Breast epithelium (tissue), 4 donors: ENCODE data around the gene IGFBP1. TPM values are rescaled to one million over a fixed set of nuclear protein-coding genes. Genes with fewer than 3 reads are reported as not detected.

Experiments
- DNase-seq, 2 donors: peaks; one replicate each; pipeline ENCODE4 v3.0.0-alpha.2; 2019; ENCODE audit warnings: low spot score in 2 of 2
- H3K27ac ChIP-seq, 2 donors: fragments of 200-600 bp; sonication (generic) in 1 of 2; one replicate each; pipeline ENCODE4 v1.5.1; 2016 to 2019; ENCODE audit warnings: mild to moderate bottlenecking in 1 of 2
- H3K27me3 ChIP-seq, 2 donors: fragments of 200-600 bp; sonication (generic) in 1 of 2; one replicate each; pipeline versions ENCODE4 v1.5.1 to v1.6.0; 2017 to 2019; ENCODE audit warnings: control low read depth in 1 of 2, mild to moderate bottlenecking in 1 of 2
- H3K36me3 ChIP-seq: fragments of 200-600 bp; one replicate; pipeline ENCODE4 v1.5.1; 2019
- H3K4me1 ChIP-seq, 2 donors: fragments of 200-600 bp; sonication (generic); one replicate each; pipeline ENCODE4 v1.5.1; 2016 to 2019; ENCODE audit warnings: control low read depth in 1 of 2
- H3K4me3 ChIP-seq, 3 donors: fragments of 200-600 bp; sonication (generic); 1 replicate in 2 of 3; 2 replicates in 1 of 3; pipeline ENCODE4 v1.5.1; 2016 to 2019; ENCODE audit warnings: mild to moderate bottlenecking in 3 of 3, moderate library complexity in 2 of 3
- H3K9me3 ChIP-seq, 2 donors: fragments of 200-600 bp; sonication (generic) in 1 of 2; one replicate each; pipeline ENCODE4 v1.5.1; 2016 to 2019; ENCODE audit warnings: control low read depth in 1 of 2
- CTCF ChIP-seq, 3 donors: fragments of 450-650 bp; IDR thresholded peaks; one replicate each; pipeline ENCODE4 v1.5.1; 2016 to 2017; ENCODE audit warnings: antibody characterized with exemption in 3 of 3, mild to moderate bottlenecking in 3 of 3, moderate library complexity in 3 of 3
- POLR2A ChIP-seq: fragments of 450-650 bp; IDR thresholded peaks from one replicate; pipeline ENCODE4 v1.6.1; 2016; ENCODE audit warnings: antibody characterized with exemption, mild to moderate bottlenecking, moderate library complexity
- POLR2AphosphoS5 ChIP-seq, 3 donors: sonication (generic); formaldehyde crosslinking; IDR thresholded peaks; one replicate each; pipeline ENCODE4 v1.6.1; 2017; ENCODE audit warnings: antibody characterized with exemption in 3 of 3
- intact Hi-C: fragments of 100-400 bp; cut with DNase I; formaldehyde crosslinking; loops from one replicate; pipeline ENCODE4 v1.15.1; 2023; ENCODE audit warnings: low total_unique reads
- total RNA-seq, 3 donors: library from RNA; depleted of rRNA; stranded (reverse); fragments of >200 nt; gene quantifications; one replicate each; pipeline ENCODE4 v1.1.0, GENCODE V29; 2016

The IGFBP1 gene
- total RNA-seq, 3 donors from 2014 or later = 0.98 to 1.3 TPM; not detected in 1

DNA sequence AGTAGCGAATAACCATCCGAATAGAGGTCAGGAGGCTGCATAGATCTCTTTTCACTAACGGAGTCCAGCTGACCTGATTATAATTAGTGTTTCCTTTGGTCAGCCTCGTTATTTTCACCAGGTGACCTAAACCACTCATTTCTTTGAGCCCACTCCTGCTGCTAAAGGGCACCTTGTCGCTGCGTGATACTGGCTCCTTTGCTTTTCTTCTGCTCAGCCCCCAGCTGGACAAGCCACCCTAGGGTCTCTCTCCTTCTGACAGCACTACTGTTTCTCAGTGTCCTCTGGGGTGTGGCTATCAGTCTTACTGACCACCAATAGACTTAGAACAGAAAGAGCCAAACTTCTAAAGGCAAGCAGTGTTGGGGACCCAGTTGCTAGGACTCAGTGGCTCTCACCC is 35.5 kb downstream of the IGFBP1 start:
- Histone ChIP-seq H3K4me1 (peaks cover 0 to 7% of the 10 kb centered on the region in 2 donors), H3K9me3 (no peaks in the 10 kb centered on the region)
- intact Hi-C loops = loop anchor here (5.0 kb wide), 1 partner anchor 1258 kb away; no protein-coding TSS in a partner anchor

DNA sequence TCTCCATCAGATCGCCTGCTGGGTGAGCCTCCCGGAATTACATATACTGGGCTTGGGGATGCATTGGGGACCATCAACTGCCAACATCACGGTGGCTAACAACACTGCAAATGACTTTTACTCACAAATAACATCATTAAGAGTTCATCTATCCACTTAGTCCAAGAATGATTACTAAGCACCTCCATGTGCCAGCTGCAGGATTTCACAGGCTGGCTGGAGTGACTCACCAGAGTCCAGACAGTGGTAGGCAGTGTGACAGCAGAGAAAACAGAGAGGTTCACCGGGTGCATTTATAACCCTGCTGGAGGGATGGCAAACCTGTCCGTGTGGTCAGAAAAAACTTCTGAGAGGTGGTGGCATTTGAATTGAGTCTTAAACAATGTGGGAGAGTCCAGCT is 36.0 kb downstream of the IGFBP1 start:
- Histone ChIP-seq H3K4me1 (peaks cover 0 to 5% of the 10 kb centered on the region in 2 donors), H3K27me3 (no peaks in the 10 kb centered on the region), H3K36me3 (no peaks in the 10 kb centered on the region), H3K4me3 (no peak overlapping the region), H3K9me3 (no peaks in the 10 kb centered on the region), H3K27ac (no peak overlapping the region)
- DNase-seq = no peak
- intact Hi-C loops = loop anchor here (5.0 kb wide), 1 partner anchor 1258 kb away; no protein-coding TSS in a partner anchor
- TF ChIP-seq POLR2A (no peak), CTCF (IDR thresholded peaks at IDR 0.05) (no peak), POLR2AphosphoS5 (IDR thresholded peaks at IDR 0.05) (no peak)

More for the DNA sequence above, 35.5 kb downstream of the IGFBP1 start:
- Histone ChIP-seq H3K27me3 (no peaks in the 10 kb centered on the region), H3K4me3 (no peak overlapping the region), H3K27ac (no peak overlapping the region), H3K36me3 (no peaks in the 10 kb centered on the region)
- no peak for TF ChIP-seq CTCF (IDR thresholded peaks at IDR 0.05)
- TF ChIP-seq POLR2AphosphoS5 (IDR thresholded peaks at IDR 0.05) = no peak
- no peak for TF ChIP-seq POLR2A
- DNase-seq = no peak

- Histone ChIP-seq H3K27ac (no peak overlapping the region), H3K36me3 (no peaks in the 10 kb centered on the region), H3K4me3 (no peak overlapping the region), H3K27me3 (no peaks in the 10 kb centered on the region), H3K4me1 (no peaks in the 10 kb centered on the region), H3K9me3 (no peaks in the 10 kb centered on the region)
- TF ChIP-seq POLR2A (no peak), CTCF (IDR thresholded peaks at IDR 0.05) (no peak), POLR2AphosphoS5 (IDR thresholded peaks at IDR 0.05) (no peak)
- DNase-seq = no peak
- intact Hi-C loops = no loop called here
These were observed 39.4 kb downstream of the IGFBP1 start for GRCh38 chr7:45927721-45928120.

- TF ChIP-seq POLR2AphosphoS5 (IDR thresholded peaks at IDR 0.05) = no peak
- no peak for TF ChIP-seq POLR2A
- no peak for TF ChIP-seq CTCF (IDR thresholded peaks at IDR 0.05)
- no peaks in the 10 kb centered on the region for H3K4me1 ChIP-seq
- no peak overlapping the region for H3K4me3 ChIP-seq
- intact Hi-C loops = no loop called here
- H3K36me3 ChIP-seq = no peaks in the 10 kb centered on the region
- DNase-seq = no peak
- no peak overlapping the region for H3K27ac ChIP-seq
- no peaks in the 10 kb centered on the region for H3K9me3 ChIP-seq
- no peaks in the 10 kb centered on the region for H3K27me3 ChIP-seq
These were observed 42.7 kb downstream of the IGFBP1 start for GRCh38 chr7:45930967-45931366.

DNA sequence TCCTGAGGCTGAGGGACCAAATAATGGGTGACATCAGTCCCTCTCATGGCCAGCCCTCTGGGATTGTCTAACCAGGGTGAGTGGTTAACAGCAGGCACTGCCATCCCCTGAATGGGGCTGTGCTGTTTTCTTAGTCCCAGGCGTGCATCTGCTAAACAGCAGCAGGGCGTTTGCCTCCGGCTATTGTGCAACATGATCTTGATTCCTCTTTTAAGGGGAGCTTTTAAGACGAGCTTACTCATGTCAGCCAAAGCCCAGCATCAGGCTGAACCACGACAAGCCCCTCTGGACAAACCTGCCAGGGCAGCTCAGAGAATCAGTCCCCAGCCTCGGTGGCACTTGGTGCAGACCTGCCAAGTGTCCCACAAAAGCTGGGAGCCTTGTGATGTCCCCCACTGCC is 49.0 kb downstream of the IGFBP1 start:
- H3K27ac ChIP-seq = no peak overlapping the region
- H3K27me3 ChIP-seq = no peaks in the 10 kb centered on the region
- no peaks in the 10 kb centered on the region for H3K9me3 ChIP-seq
- intact Hi-C loops = no loop called here
- no peak for DNase-seq
- no peaks in the 10 kb centered on the region for H3K36me3 ChIP-seq
- H3K4me3 ChIP-seq = no peak overlapping the region
- H3K4me1 ChIP-seq = no peaks in the 10 kb centered on the region
- no peak for TF ChIP-seq POLR2A
- TF ChIP-seq CTCF (IDR thresholded peaks at IDR 0.05) = no peak
- no peak for TF ChIP-seq POLR2AphosphoS5 (IDR thresholded peaks at IDR 0.05)
